Measurements from ENCODE around the gene FGD5. TPM values are rescaled to one million over a fixed set of nuclear protein-coding genes. Genes with fewer than 3 reads are reported as not detected.

FGD5 gene
- total RNA-seq, 4 donors from 2014 or later, result 3.8 to 10.2 (median 7.6) TPM

DNA sequence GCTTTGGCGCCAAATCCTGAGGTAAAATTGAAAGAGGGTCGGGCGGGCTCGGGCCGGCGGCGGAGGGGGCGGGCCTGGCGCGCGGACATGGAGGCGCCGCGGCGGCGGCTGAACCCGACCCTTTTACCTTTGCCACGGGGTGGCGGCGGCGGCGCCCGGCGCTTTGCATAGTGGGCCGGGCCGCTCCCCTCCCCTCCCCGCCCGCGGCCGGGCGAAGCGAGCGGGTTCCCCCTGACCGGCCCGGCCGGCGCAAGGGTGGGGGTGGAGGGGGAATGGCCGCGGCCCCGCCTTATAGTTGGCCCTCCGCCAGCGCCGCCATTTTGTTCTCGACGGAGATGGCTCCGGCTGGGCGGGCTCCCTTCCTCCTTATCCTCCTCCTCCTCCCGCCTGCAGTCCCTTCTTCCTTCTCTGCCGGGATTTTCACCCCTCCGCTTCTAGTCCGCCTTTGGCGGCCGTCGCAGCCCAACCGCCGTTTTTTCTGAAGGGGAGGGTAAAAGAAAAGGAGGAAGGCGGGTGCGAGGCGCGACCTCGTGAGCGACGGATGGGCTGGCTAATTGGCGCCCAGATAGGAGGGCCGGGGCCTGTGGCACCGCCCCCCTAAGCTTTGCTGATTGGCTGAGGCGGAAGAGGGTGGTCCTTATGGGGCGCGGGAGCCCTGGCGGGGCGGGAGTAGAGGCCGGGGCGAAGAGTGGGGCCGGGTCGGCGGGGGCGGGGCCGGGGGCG, 129.3 kb downstream of the FGD5 start:
- WGBS, 2 donors, result 0% methylated on average over 61 to 74 of the region's 79 CpGs

DNA sequence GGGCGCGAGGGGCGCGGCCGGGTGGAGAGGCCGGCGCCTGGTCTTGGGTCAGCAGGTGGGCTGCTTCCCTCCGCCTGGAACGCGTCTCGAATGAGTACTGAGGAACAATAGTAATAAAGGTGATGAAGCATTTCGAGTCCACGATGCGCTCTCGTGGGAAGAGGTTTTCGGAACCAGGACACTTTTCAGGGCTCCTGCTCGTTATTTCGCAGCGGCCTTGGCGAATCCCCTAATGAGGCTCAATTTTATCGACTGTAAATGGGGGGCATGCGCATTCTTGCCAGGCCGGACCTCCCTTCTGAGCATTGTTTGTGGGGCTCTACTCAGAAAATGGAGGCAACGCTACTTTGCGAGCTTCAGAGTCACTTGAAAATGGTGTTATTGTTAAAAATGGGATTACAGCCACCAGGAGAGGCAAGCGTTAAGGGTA, 129.9 kb downstream of the FGD5 start:
- WGBS, 2 donors, result 1 to 3% methylated on average over 22 to 26 of the region's 26 CpGs

More for the DNA sequence above, 129.3 kb downstream of the FGD5 start:
- TF ChIP-seq POLR2A (IDR thresholded peaks at IDR 0.05), result no peak
- TF ChIP-seq, protein P1, sequence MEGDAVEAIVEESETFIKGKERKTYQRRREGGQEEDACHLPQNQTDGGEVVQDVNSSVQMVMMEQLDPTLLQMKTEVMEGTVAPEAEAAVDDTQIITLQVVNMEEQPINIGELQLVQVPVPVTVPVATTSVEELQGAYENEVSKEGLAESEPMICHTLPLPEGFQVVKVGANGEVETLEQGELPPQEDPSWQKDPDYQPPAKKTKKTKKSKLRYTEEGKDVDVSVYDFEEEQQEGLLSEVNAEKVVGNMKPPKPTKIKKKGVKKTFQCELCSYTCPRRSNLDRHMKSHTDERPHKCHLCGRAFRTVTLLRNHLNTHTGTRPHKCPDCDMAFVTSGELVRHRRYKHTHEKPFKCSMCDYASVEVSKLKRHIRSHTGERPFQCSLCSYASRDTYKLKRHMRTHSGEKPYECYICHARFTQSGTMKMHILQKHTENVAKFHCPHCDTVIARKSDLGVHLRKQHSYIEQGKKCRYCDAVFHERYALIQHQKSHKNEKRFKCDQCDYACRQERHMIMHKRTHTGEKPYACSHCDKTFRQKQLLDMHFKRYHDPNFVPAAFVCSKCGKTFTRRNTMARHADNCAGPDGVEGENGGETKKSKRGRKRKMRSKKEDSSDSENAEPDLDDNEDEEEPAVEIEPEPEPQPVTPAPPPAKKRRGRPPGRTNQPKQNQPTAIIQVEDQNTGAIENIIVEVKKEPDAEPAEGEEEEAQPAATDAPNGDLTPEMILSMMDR (IDR thresholded peaks at IDR 0.05), result no peak
- intact Hi-C loops (cut with DNase I; ENCODE audit: low total_unique reads), result no loop called here
- peak overlapping the region; percentile 79 for H3K4me3 ChIP-seq (ENCODE audit: low read depth, poor library complexity, severe bottlenecking)
- peak; percentile 95 to 99 for DNase-seq (ENCODE audit: low spot score in 2 of 2)

DNA sequence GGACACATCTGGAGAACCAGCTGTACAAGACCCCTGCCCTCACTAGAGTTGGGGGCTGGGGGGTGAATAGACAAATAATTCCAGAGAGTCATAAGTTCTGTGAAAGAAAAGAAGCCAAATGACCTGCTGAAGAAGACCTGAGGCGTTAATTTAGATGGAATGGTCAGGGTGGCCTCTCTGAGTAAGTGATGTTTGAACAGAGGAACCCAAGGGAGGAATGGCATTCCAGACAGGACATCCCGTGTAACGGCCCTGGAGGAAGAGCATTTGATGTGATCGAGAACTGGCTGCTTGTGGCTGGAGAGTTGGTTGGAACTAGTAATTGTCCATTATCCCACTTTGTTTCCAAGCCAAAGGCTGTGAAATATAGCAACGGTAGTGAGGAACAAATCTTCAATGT, 130.4 kb downstream of the FGD5 start:
- H3K4me3 ChIP-seq (ENCODE audit: low read depth, poor library complexity, severe bottlenecking), result no peak overlapping the region
- intact Hi-C loops (cut with DNase I; ENCODE audit: low total_unique reads), result no loop called here
- WGBS, 2 donors, result 32 to 34% methylated on average over 5 of the region's 5 CpGs
- no peak for DNase-seq (ENCODE audit: low spot score in 2 of 2)
- TF ChIP-seq, protein P1 (IDR thresholded peaks at IDR 0.05), result no peak
- TF ChIP-seq POLR2A (IDR thresholded peaks at IDR 0.05), result no peak

More for the DNA sequence above, 129.9 kb downstream of the FGD5 start:
- H3K4me3 ChIP-seq (ENCODE audit: low read depth, poor library complexity, severe bottlenecking), result no peak overlapping the region
- intact Hi-C loops (cut with DNase I; ENCODE audit: low total_unique reads), result no loop called here
- no peak for TF ChIP-seq POLR2A (IDR thresholded peaks at IDR 0.05)
- TF ChIP-seq, protein P1 (IDR thresholded peaks at IDR 0.05), result no peak
- DNase-seq (ENCODE audit: low spot score in 2 of 2), result no peak

DNA sequence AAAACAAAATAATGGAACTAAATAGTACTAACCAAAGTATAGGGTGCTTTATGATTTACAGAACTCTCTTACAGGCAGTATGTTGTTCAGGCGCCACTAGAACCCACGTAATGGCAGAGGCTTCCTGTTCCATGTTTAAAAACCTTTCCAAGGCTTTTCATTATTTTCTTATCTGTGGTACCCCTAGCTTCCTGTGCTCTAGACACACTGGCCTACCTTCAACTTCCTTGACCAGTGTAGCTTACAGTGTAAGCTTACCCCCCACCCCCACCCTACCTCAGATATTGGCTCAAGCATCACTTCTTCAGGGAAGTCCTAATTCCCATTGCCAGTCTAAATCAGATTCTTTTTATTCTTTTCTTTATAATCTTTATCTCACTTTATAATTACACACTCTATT, 131.5 kb downstream of the FGD5 start:
- no peak for DNase-seq (ENCODE audit: low spot score in 2 of 2)
- no peak for TF ChIP-seq POLR2A (IDR thresholded peaks at IDR 0.05)
- TF ChIP-seq, protein P1 (IDR thresholded peaks at IDR 0.05), result no peak
- H3K4me3 ChIP-seq (ENCODE audit: low read depth, poor library complexity, severe bottlenecking), result no peak overlapping the region
- WGBS, 2 donors, result 83 to 87% methylated on average over 2 of the region's 2 CpGs
- intact Hi-C loops (cut with DNase I; ENCODE audit: low total_unique reads), result no loop called here

DNA sequence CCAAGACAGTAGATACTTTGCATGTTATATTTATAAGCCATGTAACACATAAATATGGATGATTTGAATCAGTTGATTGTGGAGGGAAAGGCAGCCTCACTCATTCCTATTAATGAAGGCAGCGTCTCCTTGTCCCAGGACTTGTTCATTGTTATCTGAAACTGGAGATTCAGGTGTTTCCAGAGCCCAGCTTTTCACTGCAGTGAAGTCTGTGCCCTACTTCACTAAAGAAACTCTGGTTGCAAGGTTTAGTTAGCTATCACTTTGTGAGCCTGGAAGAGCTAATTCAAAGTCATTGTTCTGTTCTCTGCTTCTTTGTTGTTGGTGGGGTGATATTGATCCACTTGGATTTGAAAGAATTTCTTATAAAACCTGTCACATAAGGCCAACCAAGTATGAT, 138.4 kb downstream of the FGD5 start:
- TF ChIP-seq, protein P1 (IDR thresholded peaks at IDR 0.05), result no peak
- TF ChIP-seq POLR2A (IDR thresholded peaks at IDR 0.05), result no peak
- H3K4me3 ChIP-seq (ENCODE audit: low read depth, poor library complexity, severe bottlenecking), result no peak overlapping the region
- intact Hi-C loops (cut with DNase I; ENCODE audit: low total_unique reads), result no loop called here
- no peak for DNase-seq (ENCODE audit: low spot score in 2 of 2)
- 76 to 80% methylated on average over 1 of the region's 1 CpG for WGBS, 2 donors

DNA sequence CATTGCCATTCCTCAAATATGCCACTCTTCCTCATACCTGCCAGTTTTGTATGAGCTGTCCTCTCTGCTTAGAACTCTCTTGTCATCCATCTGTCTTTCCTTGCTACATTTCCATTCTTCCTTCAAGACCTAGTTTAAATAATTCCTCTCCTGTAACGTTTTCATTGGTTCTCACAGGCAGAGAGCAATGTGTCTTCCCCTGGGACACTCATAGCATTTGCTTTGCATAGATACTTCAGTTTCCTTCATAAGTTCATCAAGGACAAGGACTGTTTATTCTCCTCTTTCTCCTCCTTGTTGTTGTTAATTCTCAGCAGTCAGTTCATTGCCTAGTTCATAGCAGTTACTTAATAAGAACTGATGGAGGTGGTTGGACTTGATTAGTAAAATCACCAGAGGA, 139.2 kb downstream of the FGD5 start:
- 22 to 36% methylated on average over 1 of the region's 1 CpG for WGBS, 2 donors

More for the DNA sequence above, 139.2 kb downstream of the FGD5 start:
- no peak overlapping the region for H3K4me3 ChIP-seq (ENCODE audit: low read depth, poor library complexity, severe bottlenecking)
- TF ChIP-seq, protein P1 (IDR thresholded peaks at IDR 0.05), result no peak
- no peak for TF ChIP-seq POLR2A (IDR thresholded peaks at IDR 0.05)
- intact Hi-C loops (cut with DNase I; ENCODE audit: low total_unique reads), result no loop called here
- DNase-seq (ENCODE audit: low spot score in 2 of 2), result no peak
